ENCODE data around the gene TMEM151B. TPM values are rescaled to one million over a fixed set of nuclear protein-coding genes. Genes with fewer than 3 reads are reported as not detected.
A peak's percentile ranks its signal among the peaks of the same experiment; 100 is the strongest.

Gene TMEM151B
- total and polyA plus RNA-seq, 9 of the 15 experiments (the other 6 are each of a cell fraction or from before 2014, with no cell fraction given) = not detected

DNA sequence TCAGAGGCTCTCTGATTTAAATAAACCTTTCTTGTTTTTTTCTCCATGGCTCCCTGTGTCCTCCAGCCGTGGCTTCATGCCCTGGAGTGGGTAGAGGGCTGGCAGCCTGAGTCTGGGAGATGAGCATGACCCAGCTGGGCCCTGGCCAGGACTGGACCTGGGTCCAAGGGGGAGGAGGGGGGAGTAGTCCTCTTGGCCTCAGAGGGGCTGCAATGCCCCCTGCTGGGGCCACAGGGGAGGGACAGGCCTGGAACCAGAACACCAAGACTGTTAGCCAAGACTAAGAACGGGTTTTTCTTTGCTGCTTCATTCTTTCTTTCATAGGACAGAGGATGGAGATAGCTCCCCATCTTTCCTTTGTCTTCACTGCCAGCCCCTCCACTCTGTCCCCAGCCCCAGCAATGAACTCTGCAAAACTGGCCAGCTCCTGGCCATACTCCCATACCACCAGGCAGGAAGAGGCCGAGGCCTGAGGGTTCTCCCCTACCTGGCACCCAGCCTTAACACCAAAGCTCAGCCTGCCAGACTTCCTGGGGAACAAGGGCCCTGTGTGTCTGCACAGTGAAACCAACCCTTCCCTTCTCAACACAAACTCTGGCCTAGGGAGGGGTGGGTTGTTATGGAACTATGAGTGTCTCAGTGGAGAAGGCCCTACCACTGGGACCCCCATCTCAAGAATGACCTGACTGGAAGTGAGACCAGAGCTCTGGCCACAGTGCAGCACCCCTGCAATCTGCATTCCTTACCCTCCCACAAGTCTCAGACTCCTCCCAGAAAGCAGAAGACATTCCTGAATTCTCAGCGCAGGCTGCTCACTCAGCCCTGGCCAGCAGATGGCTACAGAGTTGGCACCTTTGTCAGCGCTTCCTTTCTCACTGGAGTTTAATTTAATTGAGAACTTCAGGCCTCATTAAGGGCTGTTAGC is 35.9 kb upstream of the TMEM151B start:
- peaks cover 56% of the 10 kb centered on the region for H3K36me3 ChIP-seq (ENCODE audit: control insufficient read depth, insufficient read depth, low read length)
- CTCF ChIA-PET (ENCODE audit: low intra/inter-chr PET ratio) = interaction anchor here (0.8 to 3.3 kb wide), 3 partner anchors 62 to 138 kb away, joined by 3 to 26 read pairs (median 7); no protein-coding TSS in a partner anchor
- peak; percentile 77 for ATAC-seq
- peak; percentile 36; the same call in 1 of the 2 replicates for TF ChIP-seq ZNF24 (IDR thresholded peaks at IDR 0.05)
- peak; percentile 21; the same call in 1 of the 2 replicates for TF ChIP-seq HCFC1 (IDR thresholded peaks at IDR 0.05; ENCODE audit: low read depth, low read length)
- TF ChIP-seq, protein P1, sequence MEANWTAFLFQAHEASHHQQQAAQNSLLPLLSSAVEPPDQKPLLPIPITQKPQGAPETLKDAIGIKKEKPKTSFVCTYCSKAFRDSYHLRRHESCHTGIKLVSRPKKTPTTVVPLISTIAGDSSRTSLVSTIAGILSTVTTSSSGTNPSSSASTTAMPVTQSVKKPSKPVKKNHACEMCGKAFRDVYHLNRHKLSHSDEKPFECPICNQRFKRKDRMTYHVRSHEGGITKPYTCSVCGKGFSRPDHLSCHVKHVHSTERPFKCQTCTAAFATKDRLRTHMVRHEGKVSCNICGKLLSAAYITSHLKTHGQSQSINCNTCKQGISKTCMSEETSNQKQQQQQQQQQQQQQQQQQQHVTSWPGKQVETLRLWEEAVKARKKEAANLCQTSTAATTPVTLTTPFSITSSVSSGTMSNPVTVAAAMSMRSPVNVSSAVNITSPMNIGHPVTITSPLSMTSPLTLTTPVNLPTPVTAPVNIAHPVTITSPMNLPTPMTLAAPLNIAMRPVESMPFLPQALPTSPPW (CRISPR knock-in tag; IDR thresholded peaks at IDR 0.05) = peak; percentile 98
- peak; percentile 76 for TF ChIP-seq NFIC (IDR thresholded peaks at IDR 0.05)
- TF ChIP-seq ARNT (IDR thresholded peaks at IDR 0.05) = 0 out of 4 replicates have a peak, but pooled peaks of 1 of the 2 experiments have one; percentile 27
- no peak for TF ChIP-seq PCBP2 (IDR thresholded peaks at IDR 0.05; ENCODE audit: low read depth, low read length, poor library complexity, severe bottlenecking)
- peak; percentile 23; the same call in 1 of the 2 replicates for TF ChIP-seq FOXM1 (IDR thresholded peaks at IDR 0.05; ENCODE audit: low read depth)
- TF ChIP-seq FOXM1 (CRISPR knock-in tag; IDR thresholded peaks at IDR 0.05; ENCODE audit: low read depth) = no peak
- TF ChIP-seq MCM7 (IDR thresholded peaks at IDR 0.05) = no peak
- TF ChIP-seq HNRNPL (IDR thresholded peaks at IDR 0.05; ENCODE audit: low read depth, low read length) = no peak
- TF ChIP-seq JUND (IDR thresholded peaks at IDR 0.05; ENCODE audit: borderline replicate concordance, low read depth, low read length) = peak; percentile 40; the same call in 1 of the 2 replicates
- TF ChIP-seq JUND (tag; IDR thresholded peaks at IDR 0.05; ENCODE audit: borderline replicate concordance, low read depth, low read length) = no peak; the same call in 2 of the 3 replicates
- TF ChIP-seq MAZ (CRISPR knock-in tag; conservative IDR thresholded peaks at IDR 0.05 in 1 of 2, IDR thresholded peaks at IDR 0.05 in 1 of 2) = peak; percentile 70 to 82
- TF ChIP-seq RBM39 (optimal IDR thresholded peaks at IDR 0.05; ENCODE audit: low read depth, low read length) = peak; percentile 53
- TF ChIP-seq, protein P2, sequence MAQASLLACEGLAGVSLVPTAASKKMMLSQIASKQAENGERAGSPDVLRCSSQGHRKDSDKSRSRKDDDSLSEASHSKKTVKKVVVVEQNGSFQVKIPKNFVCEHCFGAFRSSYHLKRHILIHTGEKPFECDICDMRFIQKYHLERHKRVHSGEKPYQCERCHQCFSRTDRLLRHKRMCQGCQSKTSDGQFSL (CRISPR knock-in tag; IDR thresholded peaks at IDR 0.05) = peak; percentile 68
- TF ChIP-seq, protein P2 (tag; IDR thresholded peaks at IDR 0.05) = no peak; a peak in 1 of 4 replicates
- TF ChIP-seq, protein P3, sequence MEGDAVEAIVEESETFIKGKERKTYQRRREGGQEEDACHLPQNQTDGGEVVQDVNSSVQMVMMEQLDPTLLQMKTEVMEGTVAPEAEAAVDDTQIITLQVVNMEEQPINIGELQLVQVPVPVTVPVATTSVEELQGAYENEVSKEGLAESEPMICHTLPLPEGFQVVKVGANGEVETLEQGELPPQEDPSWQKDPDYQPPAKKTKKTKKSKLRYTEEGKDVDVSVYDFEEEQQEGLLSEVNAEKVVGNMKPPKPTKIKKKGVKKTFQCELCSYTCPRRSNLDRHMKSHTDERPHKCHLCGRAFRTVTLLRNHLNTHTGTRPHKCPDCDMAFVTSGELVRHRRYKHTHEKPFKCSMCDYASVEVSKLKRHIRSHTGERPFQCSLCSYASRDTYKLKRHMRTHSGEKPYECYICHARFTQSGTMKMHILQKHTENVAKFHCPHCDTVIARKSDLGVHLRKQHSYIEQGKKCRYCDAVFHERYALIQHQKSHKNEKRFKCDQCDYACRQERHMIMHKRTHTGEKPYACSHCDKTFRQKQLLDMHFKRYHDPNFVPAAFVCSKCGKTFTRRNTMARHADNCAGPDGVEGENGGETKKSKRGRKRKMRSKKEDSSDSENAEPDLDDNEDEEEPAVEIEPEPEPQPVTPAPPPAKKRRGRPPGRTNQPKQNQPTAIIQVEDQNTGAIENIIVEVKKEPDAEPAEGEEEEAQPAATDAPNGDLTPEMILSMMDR (IDR thresholded peaks at IDR 0.05 in 2 of 3, conservative IDR thresholded peaks at IDR 0.05 in 1 of 3; ENCODE audit: insufficient read depth in 2 of 3, low read depth in 1 of 3, low read length in 3 of 3) = peak; percentile 95 to 96 (median 95)

More for the DNA sequence above, 35.9 kb upstream of the TMEM151B start:
- H3K9me1 ChIP-seq (ENCODE audit: control insufficient read depth, insufficient read depth, low read length) = no peaks in the 10 kb centered on the region
- H3K27me3 ChIP-seq (ENCODE audit: control insufficient read depth in 2 of 2, insufficient read depth in 2 of 2, low read length in 2 of 2) = no peaks in the 10 kb centered on the region
- H3K4me3 ChIP-seq = no peak overlapping the region
- in situ Hi-C loops (cut with MboI) = loop anchor here (5.0 kb wide), 1 partner anchor 62 kb away; no protein-coding TSS in a partner anchor
- 64% methylated on average over 5 of the region's 5 CpGs for WGBS (ENCODE audit: insufficient coverage, low coverage, missing lambda C conversion rate)
- no peak overlapping the region for H2AFZ ChIP-seq (ENCODE audit: low read depth, low read length)
- intact Hi-C loops (cut with micrococcal nuclease) = loop anchor here (1.0 kb wide), 1 partner anchor 62 kb away; no protein-coding TSS in a partner anchor
- FAIRE-seq (peak; percentile 86), DNase-seq (ENCODE audit: extremely low read depth in 1 of 4, low spot score in 3 of 4) (peak; percentile 80 to 85 (median 82))
- H3K4me1 ChIP-seq (replicated peaks in 1 of 2; ENCODE audit: control insufficient read depth in 2 of 2, insufficient read depth in 2 of 2, low read length in 2 of 2) = peaks cover 16 to 37% of the 10 kb centered on the region in 2 experiments; a peak in 4 of 5 replicates
- no peak overlapping the region for H3K9ac ChIP-seq (ENCODE audit: insufficient read depth in 1 of 2, low read depth in 2 of 2, low read length in 2 of 2)
- H3K4me2 ChIP-seq (ENCODE audit: insufficient read depth, low read length) = no peak overlapping the region
- H3K79me2 ChIP-seq (ENCODE audit: control insufficient read depth, insufficient read depth, low read length) = no peaks in the 10 kb centered on the region
- POLR2A ChIA-PET = interaction anchor here (0.6 to 6.0 kb wide), 9 partner anchors 8 to 385 kb away, joined by 3 to 90 read pairs (median 3); partner anchors contain the start of genes HSP90AB1 and SLC29A1
- no TSS peak for BruUV-seq (replicated peaks)
- no peaks in the 10 kb centered on the region for H3K9me3 ChIP-seq (replicated peaks; ENCODE audit: control insufficient read depth, insufficient read depth, low read depth, low read length)
- no peaks in the 10 kb centered on the region for H4K20me1 ChIP-seq (replicated peaks; ENCODE audit: control insufficient read depth, insufficient read depth, low read length)
- no peak overlapping the region for H3K27ac ChIP-seq (ENCODE audit: extremely low read depth, low read depth, low read length)

All from K562 (cell line).